CD4-positive, alpha-beta T cell treated with Interleukin-6 for 4 hours (primary cell): ENCODE measurements around the gene PSD4.

ENCODE experiments used
- DNase-seq: peaks from one replicate; pipeline ENCODE4 v3.0.0-alpha.2; 2020; ENCODE audit warnings: mixed read lengths

Gene PSD4

DNA sequence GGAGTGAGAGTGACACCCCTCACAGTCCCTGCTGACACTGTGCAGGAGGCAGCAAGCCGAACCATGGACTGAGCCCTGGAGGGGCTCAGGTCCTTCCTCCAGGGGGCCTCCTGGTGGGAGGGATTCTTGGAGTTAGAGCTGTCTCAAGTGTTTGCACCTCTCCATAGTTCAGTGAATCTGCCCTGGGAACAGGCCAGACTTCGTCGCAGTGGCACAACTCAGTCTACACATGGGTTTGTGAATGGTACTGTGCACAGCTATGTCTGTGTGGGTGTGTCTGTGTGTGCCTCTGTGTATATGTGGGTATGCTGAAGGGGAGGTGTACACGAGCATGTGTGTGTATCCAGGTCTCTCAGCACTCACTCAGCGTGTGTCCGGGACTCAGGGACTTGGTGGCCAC is 68.6 kb downstream of the PSD4 start:
- DNase-seq = no peak

DNA sequence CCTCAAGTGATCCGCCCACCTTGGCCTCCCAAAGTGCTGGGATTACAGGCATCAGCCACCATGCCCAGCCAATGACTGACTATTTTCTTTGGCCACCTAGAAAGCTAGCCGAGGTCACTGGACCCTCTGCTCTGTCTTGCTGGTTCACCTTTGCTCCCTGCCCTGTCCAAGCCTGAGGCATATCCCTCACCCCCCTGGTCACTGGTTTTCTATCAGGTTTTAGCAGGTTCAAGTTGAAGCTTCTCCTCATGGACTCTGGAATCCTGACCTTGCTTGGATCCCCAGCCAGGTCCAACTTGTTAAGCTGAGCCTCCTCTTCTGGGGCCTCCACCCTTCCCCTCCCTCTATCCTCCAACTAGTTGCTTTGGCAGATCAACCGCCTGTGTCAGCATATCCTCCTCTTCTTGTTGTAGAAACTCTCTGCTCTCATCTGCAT is 71.5 kb downstream of the PSD4 start:
- no peak for DNase-seq

DNA sequence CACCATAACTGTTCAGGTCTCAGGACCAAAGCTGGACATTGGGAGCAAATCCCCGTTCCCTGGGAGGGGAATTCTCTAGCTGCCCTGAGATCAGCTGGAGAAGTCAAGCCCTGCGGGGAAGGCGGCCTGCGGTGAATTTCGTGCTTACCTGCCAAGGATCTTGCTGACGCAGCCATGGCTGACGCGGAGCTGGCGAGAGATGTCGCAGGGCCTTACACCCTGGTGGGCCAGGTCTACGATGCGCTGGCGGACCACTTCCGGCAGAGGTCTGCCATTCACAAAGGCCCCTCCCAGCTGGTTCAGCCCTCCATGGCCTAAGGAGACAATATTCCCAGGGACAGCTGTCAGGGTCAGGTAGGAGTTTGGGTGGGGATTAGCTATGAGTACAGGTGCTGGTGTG is 72.8 kb downstream of the PSD4 start:
- no peak for DNase-seq

DNA sequence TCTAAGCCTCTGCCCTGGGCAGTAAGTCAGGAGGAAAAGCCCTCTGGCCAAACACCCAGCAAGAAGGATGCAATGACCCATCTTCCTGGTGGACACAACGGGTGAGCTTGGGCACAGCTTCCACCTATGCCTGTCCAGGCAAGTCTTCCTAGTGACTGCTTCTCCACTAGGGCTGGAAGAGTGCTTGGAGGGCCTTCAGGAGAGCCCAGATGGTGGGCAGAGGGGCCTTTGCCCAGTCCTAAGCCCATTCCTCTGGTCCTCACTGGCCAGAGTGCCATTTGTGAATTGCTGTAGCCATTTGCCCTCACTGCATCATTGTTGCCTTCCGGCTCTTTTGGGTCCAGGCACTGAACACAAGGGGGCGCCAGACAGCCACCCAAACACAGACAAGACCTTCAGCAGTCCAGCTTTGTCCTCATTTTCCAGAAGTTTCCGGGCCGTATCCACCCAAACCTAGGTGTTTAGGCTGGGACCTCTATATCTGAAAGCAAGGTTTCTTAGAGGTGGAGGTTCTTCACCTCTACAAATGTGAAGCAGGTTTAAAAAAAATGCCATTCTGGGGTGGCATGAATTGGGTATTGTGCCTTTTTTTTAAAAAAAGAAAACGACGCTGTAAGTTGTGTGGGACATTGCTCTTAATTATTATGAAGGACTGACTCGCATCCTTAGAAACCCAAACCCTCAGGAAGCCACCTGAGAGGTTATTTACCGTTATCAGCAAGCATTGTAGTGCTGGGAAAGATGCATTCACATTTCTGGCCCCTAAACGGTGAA is 75.4 kb downstream of the PSD4 start:
- peak; percentile 85 for DNase-seq

DNA sequence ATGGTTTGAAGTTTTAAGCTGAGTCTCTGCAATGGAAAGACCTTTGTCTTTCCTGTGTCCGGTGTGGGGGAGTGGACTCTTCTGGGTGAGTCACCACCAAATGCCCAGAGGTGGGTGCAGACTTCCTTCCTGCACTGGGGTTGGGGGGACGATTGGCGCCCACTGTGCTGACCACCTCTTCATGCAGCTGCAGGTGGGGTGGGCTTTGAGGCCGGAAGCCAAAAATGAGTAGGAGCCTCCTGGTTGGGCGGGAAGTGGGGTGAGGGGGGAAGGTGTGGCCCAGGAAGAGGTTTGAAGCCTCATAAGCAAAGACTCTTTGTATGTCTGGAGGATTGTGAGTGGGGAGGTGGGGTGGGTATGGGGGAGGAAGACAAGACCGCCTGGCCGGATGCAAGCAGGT is 77.3 kb downstream of the PSD4 start:
- DNase-seq = peak; percentile 68

DNA sequence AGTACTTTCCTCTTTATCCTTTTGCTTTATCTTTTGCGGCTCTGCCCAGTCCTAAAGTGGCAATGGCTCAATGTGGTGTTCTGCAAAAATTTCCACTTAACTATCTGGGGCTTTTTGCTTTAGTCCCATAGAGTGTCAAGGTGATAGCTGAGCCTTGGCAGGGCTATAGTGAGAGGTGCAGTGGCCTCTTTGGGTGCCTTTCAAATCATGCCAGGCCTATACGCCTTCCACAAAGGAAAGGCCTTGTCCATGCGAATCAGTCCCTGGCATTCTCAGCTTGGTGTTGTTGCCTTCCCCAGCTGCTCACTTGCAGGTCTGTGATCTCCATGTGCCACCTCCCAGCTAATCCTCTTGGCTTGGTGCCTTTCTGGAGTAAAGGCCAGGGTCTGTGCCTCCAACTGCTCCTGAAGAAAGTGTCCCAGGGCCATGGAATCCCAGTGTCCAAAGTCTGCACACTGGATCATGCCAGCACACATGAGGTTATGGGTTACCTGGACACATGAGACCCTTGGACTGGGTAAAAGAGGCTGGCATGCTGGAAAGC is 78.3 kb downstream of the PSD4 start:
- no peak for DNase-seq

DNA sequence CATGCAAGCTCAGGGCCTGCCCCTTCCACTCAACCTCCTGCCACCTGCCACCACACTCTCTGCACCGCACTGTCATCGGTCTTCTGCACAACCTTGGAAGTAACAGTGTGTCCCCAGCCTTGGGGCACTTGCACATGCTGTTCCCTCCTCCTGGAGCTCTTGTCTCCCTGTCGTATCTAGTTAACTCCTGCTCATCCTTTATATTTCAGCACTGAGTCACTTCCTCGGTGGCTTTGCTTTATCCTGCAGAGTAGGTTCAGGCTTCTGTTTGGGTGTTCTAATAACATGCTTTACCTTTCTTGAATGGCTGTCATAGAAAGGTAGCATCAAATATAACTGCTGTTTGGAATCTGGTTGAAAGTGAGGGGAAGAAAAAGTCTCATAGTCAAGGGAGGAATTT is 79.7 kb downstream of the PSD4 start:
- DNase-seq = no peak

DNA sequence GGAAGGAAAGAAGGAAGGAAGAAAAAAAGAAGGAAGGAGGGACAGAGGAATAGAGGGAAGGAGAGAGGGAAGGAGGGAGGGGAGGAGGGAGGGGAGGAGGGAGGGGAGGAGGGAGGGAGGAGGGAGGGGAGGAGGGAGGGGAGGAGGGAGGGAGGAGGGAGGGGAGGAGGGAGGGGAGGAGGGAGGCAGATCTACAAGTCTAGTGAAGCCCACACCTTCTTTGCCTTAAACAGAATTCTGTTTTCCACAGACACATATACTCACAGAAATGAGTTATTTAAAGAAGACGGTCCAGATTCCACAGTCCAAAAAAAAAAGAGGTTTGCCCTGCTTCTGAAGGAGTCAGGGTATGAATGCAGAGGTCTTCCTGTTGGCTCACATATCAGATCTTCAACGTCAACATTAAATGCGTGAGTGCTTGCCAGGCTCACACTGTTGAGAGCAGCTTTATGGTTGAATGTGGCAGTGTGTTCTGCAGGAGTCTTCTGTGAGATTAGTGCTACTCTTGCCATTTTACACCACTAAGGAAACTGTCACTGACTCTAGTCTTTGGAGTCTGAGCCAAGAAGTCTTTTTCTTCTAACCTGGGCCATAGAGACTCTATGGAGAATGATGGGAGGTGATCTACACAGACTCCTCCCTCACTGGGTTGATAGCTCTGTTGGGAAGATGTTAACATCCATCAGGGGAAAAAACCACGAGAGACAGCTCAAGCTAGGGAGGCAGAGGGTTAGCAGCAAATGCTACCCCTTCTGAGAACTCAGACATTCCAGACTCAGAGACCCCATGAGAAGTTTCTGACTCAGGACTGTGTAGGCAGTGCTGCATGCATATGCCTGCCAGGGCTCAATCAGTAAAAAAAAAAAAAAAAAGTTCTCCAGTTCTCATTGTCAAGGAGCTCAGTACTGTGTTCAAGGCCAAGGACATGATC is 81.6 kb downstream of the PSD4 start:
- no peak for DNase-seq

DNA sequence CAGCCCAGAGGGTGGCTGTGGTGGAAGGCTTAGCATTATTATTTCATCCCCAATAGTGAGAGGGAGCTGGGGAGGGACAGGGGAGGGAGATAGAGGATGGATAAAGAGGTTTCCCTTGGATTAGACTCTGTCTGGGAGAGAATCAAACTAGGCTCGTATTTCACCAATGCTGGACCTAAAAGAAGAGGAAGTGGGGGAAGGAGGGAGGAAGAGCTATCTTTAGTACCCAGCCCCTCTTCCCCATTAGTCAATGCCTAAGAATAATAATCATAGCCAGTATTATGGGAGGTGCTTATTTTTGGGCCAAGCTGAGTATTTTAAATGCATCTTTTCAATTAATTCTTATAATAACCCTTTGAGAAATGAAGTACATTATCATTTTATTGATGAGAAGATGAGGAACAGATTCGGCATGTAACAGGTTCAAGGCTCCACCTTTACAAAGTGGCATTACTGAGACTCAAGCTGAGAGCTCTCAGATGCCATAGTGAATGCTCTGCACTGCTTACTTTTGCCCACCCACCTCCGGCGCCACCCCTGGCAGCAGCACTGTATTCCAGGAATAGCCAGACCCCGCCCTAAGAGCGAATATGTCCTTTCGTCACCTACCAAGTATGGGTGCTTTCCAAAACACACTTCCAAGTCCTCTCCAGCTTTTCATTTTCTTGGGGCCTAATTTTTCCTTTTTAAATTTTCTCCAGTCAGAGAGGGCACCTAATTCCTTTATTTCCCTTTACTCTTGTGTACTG is 83.9 kb downstream of the PSD4 start:
- no peak for DNase-seq

DNA sequence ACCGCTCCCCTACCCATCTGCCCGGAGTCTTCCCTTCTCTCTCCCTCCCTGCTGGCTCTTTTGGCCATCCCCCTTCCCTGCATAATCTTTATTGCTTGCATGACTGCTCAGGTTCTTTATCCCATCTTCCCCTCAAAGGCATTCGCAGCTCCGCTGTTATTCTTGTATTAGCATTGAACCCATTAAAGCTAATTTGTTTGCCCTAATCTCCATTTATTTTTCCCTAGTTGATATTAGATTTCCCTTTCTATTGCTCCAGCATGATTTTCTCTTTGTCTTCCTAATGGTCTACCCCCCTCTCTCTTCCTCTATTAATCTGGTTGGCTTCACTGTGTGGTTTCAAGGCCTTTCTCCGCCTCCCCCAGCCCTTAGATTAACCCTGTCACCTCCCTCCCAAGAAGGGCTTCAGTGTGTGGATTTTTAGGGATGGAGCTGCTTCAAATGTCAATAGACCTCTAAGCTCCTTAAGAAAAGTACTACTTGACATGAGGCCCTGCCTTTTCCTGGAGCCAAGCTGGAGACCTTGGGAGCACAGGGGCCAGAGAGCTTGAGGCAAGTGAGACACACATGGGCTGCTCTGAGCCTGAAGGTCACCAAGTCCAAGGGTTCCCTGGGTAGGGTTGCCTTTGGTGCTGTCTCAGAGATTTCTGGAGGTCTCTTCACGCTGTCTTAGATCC is 84.8 kb downstream of the PSD4 start:
- no peak for DNase-seq
